ENCODE measurements around the gene FRA10AC1. TPM values are rescaled to one million over a fixed set of nuclear protein-coding genes. Genes with fewer than 3 reads are reported as not detected.

Gene FRA10AC1
- total RNA-seq, 2 donors from 2014 or later: 20.0 to 23.7 TPM

DNA sequence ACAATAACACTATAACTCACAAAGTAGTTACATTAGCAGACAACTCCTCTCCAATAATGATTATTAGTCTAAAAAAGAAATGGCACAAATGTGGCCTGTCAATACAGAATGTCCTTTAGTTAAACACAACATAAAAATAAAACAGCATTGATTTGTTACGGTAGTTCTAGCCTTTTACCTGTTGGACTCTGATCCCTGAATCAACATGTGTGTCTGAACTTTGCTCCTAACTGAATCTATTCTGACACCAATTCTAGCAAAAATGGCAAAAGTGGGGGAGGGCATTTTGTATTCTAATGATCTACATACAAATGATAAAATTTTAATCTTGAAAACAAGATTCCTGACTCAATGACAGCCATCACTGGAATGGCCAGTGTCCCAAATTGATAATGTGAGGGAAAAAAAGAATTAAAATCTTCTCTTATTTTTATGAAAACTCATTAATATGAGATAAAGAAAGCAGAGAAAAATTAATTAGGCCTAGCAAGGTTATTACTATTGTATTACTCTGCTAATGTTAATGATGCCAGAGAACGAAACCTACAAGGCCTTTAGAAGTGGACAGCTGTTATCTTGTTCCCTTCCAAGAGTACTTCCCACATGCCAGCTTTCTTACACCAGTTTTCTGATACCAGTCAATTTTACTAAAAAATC is 30.2 kb downstream of the FRA10AC1 start:
- no peak overlapping the region for H3K27ac ChIP-seq
- H3K4me3 ChIP-seq: no peak overlapping the region
- no peak for ATAC-seq
- peaks cover 5 to 8% of the 10 kb centered on the region in 2 donors for H3K36me3 ChIP-seq (replicated peaks in 1 of 2; ENCODE audit: insufficient read depth in 1 of 2, low read depth in 2 of 2)
- no peaks in the 10 kb centered on the region for H3K27me3 ChIP-seq
- H3K4me1 ChIP-seq: peaks cover 10% of the 10 kb centered on the region
- no peaks in the 10 kb centered on the region for H3K9me3 ChIP-seq
- DNase-seq: no peak
- WGBS, 2 donors: 28 to 41% methylated on average over 2 of the region's 2 CpGs
- intact Hi-C loops (cut with DNase I): loop anchor here (10.0 kb wide), 1 partner anchor 117 kb away; no protein-coding TSS in a partner anchor
- TF ChIP-seq, protein P1, sequence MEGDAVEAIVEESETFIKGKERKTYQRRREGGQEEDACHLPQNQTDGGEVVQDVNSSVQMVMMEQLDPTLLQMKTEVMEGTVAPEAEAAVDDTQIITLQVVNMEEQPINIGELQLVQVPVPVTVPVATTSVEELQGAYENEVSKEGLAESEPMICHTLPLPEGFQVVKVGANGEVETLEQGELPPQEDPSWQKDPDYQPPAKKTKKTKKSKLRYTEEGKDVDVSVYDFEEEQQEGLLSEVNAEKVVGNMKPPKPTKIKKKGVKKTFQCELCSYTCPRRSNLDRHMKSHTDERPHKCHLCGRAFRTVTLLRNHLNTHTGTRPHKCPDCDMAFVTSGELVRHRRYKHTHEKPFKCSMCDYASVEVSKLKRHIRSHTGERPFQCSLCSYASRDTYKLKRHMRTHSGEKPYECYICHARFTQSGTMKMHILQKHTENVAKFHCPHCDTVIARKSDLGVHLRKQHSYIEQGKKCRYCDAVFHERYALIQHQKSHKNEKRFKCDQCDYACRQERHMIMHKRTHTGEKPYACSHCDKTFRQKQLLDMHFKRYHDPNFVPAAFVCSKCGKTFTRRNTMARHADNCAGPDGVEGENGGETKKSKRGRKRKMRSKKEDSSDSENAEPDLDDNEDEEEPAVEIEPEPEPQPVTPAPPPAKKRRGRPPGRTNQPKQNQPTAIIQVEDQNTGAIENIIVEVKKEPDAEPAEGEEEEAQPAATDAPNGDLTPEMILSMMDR (IDR thresholded peaks at IDR 0.05): no peak
- no peak for TF ChIP-seq POLR2A (IDR thresholded peaks at IDR 0.05)

DNA sequence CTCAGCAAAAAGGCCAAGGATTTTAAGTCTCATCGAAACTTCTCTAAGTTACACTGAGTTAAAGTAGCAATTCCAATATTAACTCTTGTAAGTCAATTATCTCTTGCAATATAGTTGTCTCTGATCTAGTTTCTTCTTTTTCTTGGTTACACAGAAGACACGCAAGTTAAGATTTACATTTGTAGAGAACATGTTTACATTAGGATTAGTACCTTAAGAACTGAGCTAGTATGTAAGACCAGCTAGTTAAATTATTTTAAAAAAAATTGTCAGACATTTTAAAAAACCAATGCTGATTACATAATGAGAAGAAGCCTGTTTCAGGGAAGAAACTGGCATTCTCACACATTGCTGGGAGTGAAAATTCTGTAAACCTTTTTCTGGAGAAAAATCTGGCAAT is 31.4 kb downstream of the FRA10AC1 start:
- TF ChIP-seq, protein P1 (IDR thresholded peaks at IDR 0.05): no peak
- no peak for TF ChIP-seq POLR2A (IDR thresholded peaks at IDR 0.05)
- intact Hi-C loops (cut with DNase I): loop anchor here (10.0 kb wide), 1 partner anchor 116 kb away; no protein-coding TSS in a partner anchor
- peaks cover 10% of the 10 kb centered on the region for H3K4me1 ChIP-seq
- ATAC-seq (no peak), DNase-seq (no peak)
- H3K36me3 ChIP-seq (replicated peaks in 1 of 2; ENCODE audit: insufficient read depth in 1 of 2, low read depth in 2 of 2): peaks cover 5 to 8% of the 10 kb centered on the region in 2 donors
- H3K27me3 ChIP-seq: no peaks in the 10 kb centered on the region
- no peak overlapping the region for H3K4me3 ChIP-seq
- WGBS, 2 donors: 92 to 94% methylated on average over 2 of the region's 2 CpGs
- H3K9me3 ChIP-seq: no peaks in the 10 kb centered on the region
- no peak overlapping the region for H3K27ac ChIP-seq

DNA sequence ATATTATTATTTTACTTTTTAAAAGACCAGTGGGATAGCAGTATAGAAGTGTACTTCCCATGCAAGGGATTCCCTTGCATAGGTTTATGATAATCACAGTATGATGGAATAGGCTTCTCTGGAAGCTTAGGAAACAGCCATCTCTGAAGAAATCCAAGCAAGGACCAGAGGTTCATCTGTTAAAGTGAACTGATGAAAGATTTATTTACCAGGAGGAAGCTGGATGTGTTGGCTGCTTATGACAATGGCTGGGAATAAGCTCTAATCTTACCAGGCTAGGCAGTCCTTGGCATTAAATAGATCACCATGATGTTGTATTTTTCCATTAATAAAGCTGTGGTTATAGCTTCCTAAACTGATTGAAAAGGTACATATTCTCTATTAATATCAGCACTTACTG is 32.0 kb downstream of the FRA10AC1 start:
- Histone ChIP-seq H3K27ac (no peak overlapping the region), H3K9me3 (no peaks in the 10 kb centered on the region), H3K4me1 (peaks cover 10% of the 10 kb centered on the region), H3K27me3 (no peaks in the 10 kb centered on the region), H3K36me3 (replicated peaks in 1 of 2; ENCODE audit: insufficient read depth in 1 of 2, low read depth in 2 of 2) (peaks cover 5 to 8% of the 10 kb centered on the region in 2 donors), H3K4me3 (no peak overlapping the region)
- no peak for ATAC-seq
- DNase-seq: no peak
- intact Hi-C loops (cut with DNase I): loop anchor here (10.0 kb wide), 1 partner anchor 116 kb away; no protein-coding TSS in a partner anchor
- TF ChIP-seq, protein P1 (IDR thresholded peaks at IDR 0.05): no peak
- TF ChIP-seq POLR2A (IDR thresholded peaks at IDR 0.05): no peak

DNA sequence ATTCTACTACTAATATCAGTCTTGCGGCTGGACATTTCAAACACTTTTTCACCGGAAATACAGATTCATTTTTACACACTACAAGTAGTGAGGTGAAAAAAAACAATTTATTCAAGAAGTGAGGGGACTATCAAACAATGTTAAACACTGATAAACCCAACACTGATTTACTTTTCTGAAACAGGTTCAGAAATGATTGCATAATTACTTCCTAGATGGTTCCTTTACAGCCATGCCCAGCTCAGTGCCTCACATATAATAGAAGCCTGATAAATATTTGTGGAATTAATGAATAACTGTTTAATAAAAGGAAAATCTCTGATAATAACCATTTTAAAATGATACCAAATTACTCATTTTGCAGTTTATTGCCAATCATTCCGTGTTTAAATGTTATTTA is 34.6 kb downstream of the FRA10AC1 start:
- DNase-seq: no peak
- WGBS, 2 donors: 76 to 85% methylated on average over 3 of the region's 3 CpGs
- Histone ChIP-seq H3K27me3 (no peaks in the 10 kb centered on the region), H3K9me3 (no peaks in the 10 kb centered on the region), H3K27ac (no peak overlapping the region), H3K36me3 (replicated peaks in 1 of 2; ENCODE audit: insufficient read depth in 1 of 2, low read depth in 2 of 2) (peaks cover 5 to 8% of the 10 kb centered on the region in 2 donors), H3K4me1 (peaks cover 10% of the 10 kb centered on the region), H3K4me3 (no peak overlapping the region)
- intact Hi-C loops (cut with DNase I): no loop called here
- TF ChIP-seq POLR2A (IDR thresholded peaks at IDR 0.05): no peak
- TF ChIP-seq, protein P1 (IDR thresholded peaks at IDR 0.05): no peak
- no peak for ATAC-seq

DNA sequence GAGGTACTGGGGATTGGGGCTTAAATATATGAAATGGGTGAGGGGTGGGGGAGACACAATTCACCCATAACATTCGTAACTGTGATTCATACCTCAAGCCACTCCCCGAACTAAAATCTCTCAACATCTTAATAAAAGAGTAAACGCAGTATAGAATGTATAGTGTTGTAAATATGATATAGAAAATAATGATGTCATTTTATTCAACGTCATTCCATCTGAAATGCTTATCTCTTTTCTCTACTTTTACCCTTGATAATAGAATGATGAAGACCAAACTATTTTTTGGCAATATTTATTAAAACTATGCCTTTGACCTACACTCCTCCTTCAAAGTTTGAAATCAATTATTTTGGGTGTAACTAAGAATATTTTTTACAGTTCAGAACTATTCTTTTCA is 36.4 kb downstream of the FRA10AC1 start:
- H3K9me3 ChIP-seq: no peaks in the 10 kb centered on the region
- H3K27ac ChIP-seq: no peak overlapping the region
- no peak overlapping the region for H3K4me3 ChIP-seq
- no peak for TF ChIP-seq POLR2A (IDR thresholded peaks at IDR 0.05)
- no peaks in the 10 kb centered on the region for H3K4me1 ChIP-seq
- H3K27me3 ChIP-seq: no peaks in the 10 kb centered on the region
- H3K36me3 ChIP-seq (replicated peaks in 1 of 2; ENCODE audit: insufficient read depth in 1 of 2, low read depth in 2 of 2): peaks cover 5 to 8% of the 10 kb centered on the region in 2 donors
- intact Hi-C loops (cut with DNase I): no loop called here
- ATAC-seq (no peak), DNase-seq (no peak)
- 95 to 98% methylated on average over 4 of the region's 4 CpGs for whole genome bisulfite sequencing, 2 donors

Measured in body of pancreas (tissue), 4 donors.